CD4-positive, alpha-beta memory T cell (primary cell): Measurements from ENCODE around the gene CDK14. TPM values are rescaled to one million over a fixed set of nuclear protein-coding genes. Genes with fewer than 3 reads are reported as not detected.

Experiments used
- CTCF ChIA-PET: fragments of 350-600 bp; sonication (Branson Sonifier 250); formaldehyde crosslinking; loops from one replicate; lab custom pipeline; 2021; ENCODE audit warnings: inconsistent platforms; ENCODE audit not compliant: partially characterized antibody; lab: Charles Lee
- POLR2A ChIA-PET: fragments of 350-600 bp; sonication (Branson Sonifier 250); formaldehyde crosslinking; loops from one replicate; lab custom pipeline; 2021; ENCODE audit not compliant: partially characterized antibody; lab: Charles Lee
- DNase-seq, 5 donors: peaks; one replicate each; pipeline versions ENCODE4 v3.0.0 to v3.0.0-alpha.2; 2020 to 2022; ENCODE audit warnings: mixed read lengths in 1 of 5
- H3K27ac ChIP-seq: one replicate; pipeline ENCODE4 v1.7.0; 2013; ENCODE audit warnings: low read depth, low read length
- H3K27me3 ChIP-seq: 2 replicates; pipeline ENCODE4 v1.7.0; 2013; ENCODE audit warnings: mild to moderate bottlenecking, low read length, moderate library complexity; ENCODE audit not compliant: insufficient read depth
- H3K36me3 ChIP-seq: 2 replicates; pipeline ENCODE4 v1.7.0; 2013; ENCODE audit warnings: mild to moderate bottlenecking, low read length, moderate library complexity; ENCODE audit not compliant: insufficient read depth
- H3K4me1 ChIP-seq: 2 replicates; pipeline ENCODE4 v1.7.0; 2013; ENCODE audit warnings: mild to moderate bottlenecking, low read length, moderate library complexity; ENCODE audit not compliant: insufficient read depth
- H3K4me3 ChIP-seq, 2 donors: one replicate each; pipeline ENCODE4 v1.7.0; 2013; ENCODE audit warnings: low read length in 2 of 2, mild to moderate bottlenecking in 1 of 2
- H3K9me3 ChIP-seq, 2 donors: one replicate each; pipeline ENCODE4 v1.7.0; 2013; ENCODE audit warnings: low read length in 2 of 2, control low read depth in 1 of 2; ENCODE audit not compliant: control insufficient read depth in 1 of 2
- H3K27ac Mint-ChIP-seq, 7 donors: one replicate each; pipeline ENCODE4 v1.8.0; 2020 to 2021; ENCODE audit warnings: mixed read lengths in 7 of 7, mild to moderate bottlenecking in 6 of 7, inconsistent platforms in 3 of 7, moderate library complexity in 3 of 7
- H3K27me3 Mint-ChIP-seq, 2 donors: one replicate each; pipeline ENCODE4 v1.8.0; 2020 to 2021; ENCODE audit warnings: mixed read lengths in 2 of 2
- H3K36me3 Mint-ChIP-seq, 2 donors: one replicate each; pipeline ENCODE4 v1.8.0; 2020 to 2021; ENCODE audit warnings: mixed read lengths in 2 of 2, inconsistent platforms in 1 of 2, mild to moderate bottlenecking in 1 of 2
- H3K4me1 Mint-ChIP-seq, 4 donors: one replicate each; pipeline ENCODE4 v1.8.0; 2020 to 2021; ENCODE audit warnings: mixed read lengths in 4 of 4, mild to moderate bottlenecking in 1 of 4
- H3K4me3 Mint-ChIP-seq, 8 donors: one replicate each; pipeline ENCODE4 v1.8.0; 2020 to 2021; ENCODE audit warnings: mixed read lengths in 8 of 8, mild to moderate bottlenecking in 7 of 8, moderate library complexity in 6 of 8, inconsistent platforms in 3 of 8
- H3K9me3 Mint-ChIP-seq, 8 donors: one replicate each; pipeline ENCODE4 v1.8.0; 2020 to 2021; ENCODE audit warnings: mixed read lengths in 8 of 8, mild to moderate bottlenecking in 5 of 8, inconsistent platforms in 3 of 8, moderate library complexity in 1 of 8
- intact Hi-C: fragments of 100-400 bp; cut with micrococcal nuclease; formaldehyde crosslinking; loops from one replicate; pipeline ENCODE4 v1.15.1; 2023
- polyA plus RNA-seq, 2 donors: library from polyadenylated mRNA; unstranded; fragments of 300-500 nt; fragmentation: Illumina TruSeq; gene quantifications; one replicate each; pipeline ENCODE4 v1.2.3, GENCODE V29; 2021
- total RNA-seq, 2 experiments: library from RNA; stranded (reverse); gene quantifications; one replicate each; pipeline ENCODE4 v1.2.3, GENCODE V29; 2021

Gene CDK14
- total and polyA plus RNA-seq, 4 experiments from 2014 or later, result 0.47 to 0.81 (median 0.70) TPM; not detected in 1

DNA sequence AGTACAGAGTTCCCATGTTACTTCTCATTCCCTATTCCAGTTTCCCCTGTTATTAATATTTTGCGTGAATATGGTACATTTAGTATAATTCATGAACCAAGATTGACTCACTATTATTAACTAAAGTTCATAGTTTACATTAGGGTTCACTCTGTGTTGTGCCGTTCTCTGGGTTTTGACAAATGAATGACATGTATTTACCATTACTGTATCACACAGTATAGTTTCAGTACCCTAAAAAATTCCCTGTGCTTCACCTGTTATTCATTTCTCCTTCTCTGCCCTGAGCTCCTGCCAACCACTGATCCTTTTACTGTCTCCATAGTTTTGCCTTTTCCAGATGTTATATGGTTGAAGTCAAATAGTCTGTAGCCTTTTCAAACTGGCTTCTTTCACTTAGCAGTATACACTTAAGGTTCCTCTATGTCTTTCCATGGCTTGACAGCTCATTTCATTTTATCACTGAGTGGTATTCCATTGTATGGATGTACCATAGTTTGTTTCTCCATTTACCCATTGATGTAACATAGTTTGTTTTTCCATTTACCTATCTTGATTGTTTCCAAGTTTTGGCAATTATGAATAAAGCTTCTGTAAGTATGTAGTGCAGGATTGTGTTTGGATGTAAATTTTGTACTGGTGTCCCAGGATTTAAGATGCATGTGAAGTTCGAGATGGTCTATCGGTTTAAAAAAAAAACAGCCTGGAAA is 58.8 kb downstream of the CDK14 start:
- ChIA-PET CTCF (no interaction called here), POLR2A (no interaction called here)
- H3K27ac Mint-ChIP-seq, result no peak overlapping the region
- Histone ChIP-seq H3K4me1 (no peaks in the 10 kb centered on the region), H3K36me3 (no peaks in the 10 kb centered on the region), H3K9me3 (no peaks in the 10 kb centered on the region), H3K27me3 (no peaks in the 10 kb centered on the region), H3K27ac (no peak overlapping the region), H3K4me3 (no peak overlapping the region)
- H3K36me3 Mint-ChIP-seq, result no peaks in the 10 kb centered on the region
- DNase-seq, result no peak
- intact Hi-C loops, result no loop called here
- peaks cover 0 to 25% (median 3%) of the 10 kb centered on the region in 8 donors for H3K9me3 Mint-ChIP-seq
- H3K27me3 Mint-ChIP-seq, result peaks cover 0 to 2% of the 10 kb centered on the region in 2 donors
- H3K4me1 Mint-ChIP-seq, result no peaks in the 10 kb centered on the region
- H3K4me3 Mint-ChIP-seq, result no peak overlapping the region

DNA sequence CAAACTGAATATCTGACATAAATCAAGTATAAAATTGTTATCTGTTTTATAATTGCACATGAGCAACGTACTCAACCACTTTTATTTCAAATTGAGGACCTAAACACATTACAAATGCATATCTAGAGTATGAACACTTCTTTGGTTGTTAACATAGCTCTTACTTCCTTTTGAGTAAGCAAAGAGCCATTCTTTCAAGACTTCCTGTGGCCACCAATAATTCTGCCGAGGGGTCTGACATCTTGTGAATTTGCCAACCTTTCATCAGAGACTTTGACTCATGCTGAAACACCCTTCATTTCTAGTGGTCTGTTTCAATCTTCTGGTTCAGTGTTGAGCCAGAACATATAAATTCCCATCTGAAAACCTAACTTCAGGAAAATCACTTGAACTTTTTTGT is 59.4 kb downstream of the CDK14 start:
- intact Hi-C loops, result no loop called here
- Mint-ChIP-seq H3K4me3 (no peak overlapping the region), H3K27ac (no peak overlapping the region), H3K36me3 (no peaks in the 10 kb centered on the region), H3K4me1 (no peaks in the 10 kb centered on the region), H3K9me3 (peaks cover 0 to 26% (median 3%) of the 10 kb centered on the region in 8 donors), H3K27me3 (peaks cover 0 to 2% of the 10 kb centered on the region in 2 donors)
- CTCF ChIA-PET, result no interaction called here
- Histone ChIP-seq H3K4me1 (no peaks in the 10 kb centered on the region), H3K9me3 (no peaks in the 10 kb centered on the region), H3K4me3 (no peak overlapping the region), H3K27ac (no peak overlapping the region), H3K36me3 (no peaks in the 10 kb centered on the region), H3K27me3 (no peaks in the 10 kb centered on the region)
- POLR2A ChIA-PET, result no interaction called here
- no peak for DNase-seq

DNA sequence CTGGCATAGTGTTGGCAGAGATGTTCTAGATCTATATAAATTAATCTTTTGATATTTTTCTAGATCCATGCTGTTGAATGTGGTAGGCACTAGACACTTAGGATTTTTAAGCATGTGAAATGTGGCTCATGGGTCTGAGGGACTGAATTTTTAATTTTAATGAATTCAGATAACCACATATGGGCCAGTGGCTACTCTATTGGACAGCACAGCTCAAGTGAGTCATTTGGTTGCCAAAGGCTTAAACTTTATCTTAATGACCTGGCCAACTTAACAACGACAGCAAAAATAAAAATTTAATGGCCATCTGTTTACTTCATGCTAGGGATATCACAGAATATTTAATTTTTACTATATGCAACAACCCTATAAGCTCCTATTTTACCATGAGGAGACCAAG is 61.4 kb downstream of the CDK14 start:
- H3K36me3 ChIP-seq, result no peaks in the 10 kb centered on the region
- intact Hi-C loops, result no loop called here
- POLR2A ChIA-PET, result no interaction called here
- Mint-ChIP-seq H3K9me3 (peaks cover 0 to 20% (median 2%) of the 10 kb centered on the region in 8 donors), H3K4me3 (no peak overlapping the region), H3K27me3 (peaks cover 0 to 2% of the 10 kb centered on the region in 2 donors), H3K4me1 (no peaks in the 10 kb centered on the region), H3K36me3 (no peaks in the 10 kb centered on the region), H3K27ac (no peak overlapping the region)
- H3K9me3 ChIP-seq, result no peaks in the 10 kb centered on the region
- H3K4me1 ChIP-seq, result no peaks in the 10 kb centered on the region
- CTCF ChIA-PET, result no interaction called here
- DNase-seq, result no peak
- H3K27me3 ChIP-seq, result no peaks in the 10 kb centered on the region
- no peak overlapping the region for H3K4me3 ChIP-seq
- H3K27ac ChIP-seq, result no peak overlapping the region

DNA sequence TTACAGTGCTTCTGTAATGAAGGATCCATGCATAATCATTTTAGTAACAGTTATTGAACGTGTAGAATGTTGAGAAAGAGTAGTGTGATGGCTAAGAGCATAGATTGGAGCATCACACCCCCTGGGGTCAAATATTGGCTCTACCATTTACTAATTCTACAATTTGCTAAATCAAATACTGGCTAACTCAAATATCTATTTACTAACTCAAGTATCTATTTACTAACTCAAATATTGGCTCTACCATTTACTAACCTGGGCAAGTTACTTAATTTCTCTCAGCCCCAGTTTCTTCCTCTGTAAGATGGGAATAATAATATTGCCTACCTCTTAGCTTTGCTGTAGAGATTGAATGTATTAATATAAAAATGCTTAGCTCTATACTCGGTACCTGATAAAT is 64.0 kb downstream of the CDK14 start:
- Mint-ChIP-seq H3K4me1 (no peaks in the 10 kb centered on the region), H3K4me3 (no peak overlapping the region), H3K27me3 (peaks cover 0 to under 1% of the 10 kb centered on the region in 2 donors), H3K27ac (no peak overlapping the region), H3K9me3 (peaks cover 0 to 22% (median 2%) of the 10 kb centered on the region in 8 donors), H3K36me3 (no peaks in the 10 kb centered on the region)
- H3K4me1 ChIP-seq, result no peaks in the 10 kb centered on the region
- no peaks in the 10 kb centered on the region for H3K27me3 ChIP-seq
- POLR2A ChIA-PET, result no interaction called here
- no peak for DNase-seq
- H3K4me3 ChIP-seq, result no peak overlapping the region
- H3K27ac ChIP-seq, result no peak overlapping the region
- intact Hi-C loops, result no loop called here
- CTCF ChIA-PET, result no interaction called here
- no peaks in the 10 kb centered on the region for H3K36me3 ChIP-seq
- H3K9me3 ChIP-seq, result no peaks in the 10 kb centered on the region

DNA sequence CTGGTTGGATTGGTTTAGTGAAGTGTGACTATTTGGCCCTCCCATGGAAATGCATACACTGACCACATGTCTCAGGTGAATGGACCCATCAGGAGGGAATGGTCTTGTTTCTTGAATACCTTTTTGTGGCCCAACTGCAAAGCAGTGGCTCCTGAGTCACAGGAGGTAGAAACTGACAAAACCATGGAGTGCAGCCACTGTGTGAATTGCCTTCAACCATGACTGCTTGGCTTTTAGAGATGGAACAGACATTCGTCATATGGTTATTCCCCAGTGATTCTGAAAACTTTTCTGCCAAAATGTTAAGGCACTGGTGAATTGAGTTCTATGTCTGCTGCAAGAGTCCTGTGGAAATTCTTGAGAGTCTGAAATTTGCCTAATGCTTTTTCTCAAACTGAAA is 64.7 kb downstream of the CDK14 start:
- ChIA-PET POLR2A (no interaction called here), CTCF (no interaction called here)
- no peak overlapping the region for H3K4me3 ChIP-seq
- H3K9me3 Mint-ChIP-seq, result peaks cover 0 to 21% (median under 1%) of the 10 kb centered on the region in 8 donors
- no peaks in the 10 kb centered on the region for H3K4me1 Mint-ChIP-seq
- H3K36me3 Mint-ChIP-seq, result no peaks in the 10 kb centered on the region
- no peaks in the 10 kb centered on the region for H3K27me3 ChIP-seq
- H3K27ac Mint-ChIP-seq, result no peak overlapping the region
- H3K9me3 ChIP-seq, result no peaks in the 10 kb centered on the region
- no peaks in the 10 kb centered on the region for H3K27me3 Mint-ChIP-seq
- no peaks in the 10 kb centered on the region for H3K4me1 ChIP-seq
- intact Hi-C loops, result no loop called here
- H3K36me3 ChIP-seq, result no peaks in the 10 kb centered on the region
- H3K4me3 Mint-ChIP-seq, result no peak overlapping the region
- DNase-seq, result no peak
- H3K27ac ChIP-seq, result no peak overlapping the region

DNA sequence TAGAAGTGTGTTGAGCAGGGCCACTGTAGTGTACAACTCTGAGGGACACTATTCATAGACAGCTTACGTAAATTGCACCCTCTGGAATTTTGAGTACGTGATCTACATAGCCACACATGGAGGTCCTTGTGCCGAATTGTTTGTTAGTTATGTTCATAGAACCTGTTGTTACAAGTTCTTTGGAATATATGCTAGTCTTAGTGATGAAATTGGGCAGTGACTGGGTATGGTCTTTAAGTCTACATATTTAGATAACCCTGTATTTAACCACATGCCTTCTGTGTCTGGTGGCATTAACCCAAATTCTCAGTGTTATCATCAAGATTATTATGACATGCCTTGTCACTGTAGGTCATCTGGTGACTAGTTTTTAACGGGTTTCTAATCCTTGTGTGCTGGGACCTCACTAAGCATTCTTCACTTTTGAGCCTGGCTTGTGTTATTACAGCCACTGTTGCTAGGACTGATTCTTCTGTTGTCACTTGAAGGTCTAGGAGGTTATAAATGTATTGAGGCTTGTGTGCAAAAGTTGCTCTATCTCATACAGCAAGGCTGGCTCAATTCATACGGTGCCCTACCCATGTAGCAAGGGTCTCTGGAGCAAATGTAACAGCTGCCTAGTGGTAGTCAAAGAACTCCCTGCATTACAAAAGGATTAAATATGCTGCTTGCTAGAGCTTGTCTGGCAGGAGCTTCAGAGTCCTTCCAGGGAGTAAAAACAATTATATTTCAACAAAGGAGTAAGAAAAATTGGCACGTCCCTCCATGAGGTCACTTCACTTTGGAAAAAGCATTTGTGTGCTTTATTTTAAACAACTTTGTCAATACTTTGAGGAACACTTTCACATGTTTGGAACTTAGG is 65.4 kb downstream of the CDK14 start:
- Histone ChIP-seq H3K4me1 (no peaks in the 10 kb centered on the region), H3K27me3 (no peaks in the 10 kb centered on the region), H3K4me3 (no peak overlapping the region), H3K36me3 (no peaks in the 10 kb centered on the region), H3K27ac (no peak overlapping the region), H3K9me3 (no peaks in the 10 kb centered on the region)
- Mint-ChIP-seq H3K9me3 (peaks cover 0 to 21% (median under 1%) of the 10 kb centered on the region in 8 donors), H3K4me3 (no peak overlapping the region), H3K36me3 (no peaks in the 10 kb centered on the region), H3K4me1 (no peaks in the 10 kb centered on the region), H3K27ac (no peak overlapping the region), H3K27me3 (no peaks in the 10 kb centered on the region)
- intact Hi-C loops, result no loop called here
- DNase-seq, result no peak
- ChIA-PET CTCF (interaction anchor here (1.4 kb wide), 1 partner anchor 206 kb away, joined by 3 read pairs; no protein-coding TSS in a partner anchor), POLR2A (no interaction called here)

DNA sequence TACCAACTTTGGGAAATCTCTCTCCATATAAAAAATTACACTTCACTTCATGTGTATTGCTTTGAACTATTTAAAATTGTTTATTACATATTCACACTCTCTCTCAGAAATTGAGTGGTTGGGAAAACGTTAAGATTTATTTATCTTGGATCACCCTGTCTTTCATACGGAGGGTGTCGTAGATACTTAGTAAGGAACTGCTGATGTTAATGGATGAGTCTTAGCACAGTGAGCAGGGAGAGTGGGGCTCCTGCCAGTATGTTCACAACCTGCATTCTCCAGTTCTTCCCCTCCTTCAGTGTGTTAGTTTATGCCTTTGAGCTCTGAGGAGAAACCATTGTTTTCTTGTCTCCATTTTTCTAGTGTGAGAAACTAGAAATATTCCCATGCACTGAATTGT is 67.1 kb downstream of the CDK14 start:
- H3K27ac Mint-ChIP-seq, result peak overlapping the region in 1 of 7 donors; percentile 37
- intact Hi-C loops, result no loop called here
- ChIA-PET CTCF (interaction anchor here (1.4 kb wide), 1 partner anchor 208 kb away, joined by 3 read pairs; no protein-coding TSS in a partner anchor), POLR2A (no interaction called here)
- H3K36me3 Mint-ChIP-seq, result no peaks in the 10 kb centered on the region
- DNase-seq, result no peak
- Histone ChIP-seq H3K4me1 (no peaks in the 10 kb centered on the region), H3K4me3 (no peak overlapping the region), H3K36me3 (no peaks in the 10 kb centered on the region), H3K9me3 (no peaks in the 10 kb centered on the region), H3K27ac (no peak overlapping the region), H3K27me3 (no peaks in the 10 kb centered on the region)
- peaks cover 0 to 16% (median under 1%) of the 10 kb centered on the region in 8 donors for H3K9me3 Mint-ChIP-seq
- no peak overlapping the region for H3K4me3 Mint-ChIP-seq
- H3K27me3 Mint-ChIP-seq, result no peaks in the 10 kb centered on the region
- no peaks in the 10 kb centered on the region for H3K4me1 Mint-ChIP-seq
